Keratinocyte (primary cell): ENCODE results near the gene FHIT.

Experiments used
- CTCF ChIP-seq, 3 experiments: IDR thresholded peaks in 1 of 3; conservative IDR thresholded peaks in 1 of 3; optimal IDR thresholded peaks in 1 of 3; 2 replicates in 2 of 3; 3 replicates in 1 of 3; pipeline versions ENCODE3 to v1.5.1; 2011; ENCODE audit warnings: low read length in 3 of 3, mild to moderate bottlenecking in 3 of 3, moderate library complexity in 2 of 3, control low read depth in 1 of 3, inconsistent platforms in 1 of 3; ENCODE audit not compliant: insufficient read depth in 2 of 3; ENCODE audit errors: extremely low read depth in 1 of 3
- EZH2 ChIP-seq: IDR thresholded peaks from one replicate; pipeline ENCODE4 v1.6.1; 2012; ENCODE audit warnings: inconsistent platforms, mild to moderate bottlenecking, low read length, moderate library complexity

- TF ChIP-seq CTCF (optimal IDR thresholded peaks at IDR 0.05 in 1 of 3, IDR thresholded peaks at IDR 0.05 in 1 of 3, conservative IDR thresholded peaks at IDR 0.05 in 1 of 3; ENCODE audit: extremely low read depth in 1 of 3, insufficient read depth in 2 of 3, low read length in 3 of 3), result no peak
- TF ChIP-seq EZH2, result no peak
Observed at GRCh38 chr3:60893946-60894345, 357.3 kb downstream of the FHIT start.
